Activated CD8-positive, alpha-beta T cell treated with anti-CD3 and anti-CD28 coated beads, Interleukin-2, amount 10 ng/mL, durations not matched to agents 7 days and 5 days (primary cell): ENCODE data around the gene DUOX1. TPM values are rescaled to one million over a fixed set of nuclear protein-coding genes. Genes with fewer than 3 reads are reported as not detected.

ENCODE experiments used
- ATAC-seq: fragments of 150-1000 bp; cut with Tn5 transposase; one replicate; pipeline ENCODE4 v1.10.0; 2021; ENCODE audit warnings: moderate library complexity
- CTCF ChIA-PET: fragments of 350-600 bp; sonication (Branson Sonifier 250); formaldehyde crosslinking; loops from one replicate; lab custom pipeline; 2021; ENCODE audit warnings: antibody characterized with exemption; lab: Charles Lee
- POLR2A ChIA-PET: fragments of 350-600 bp; sonication (Branson Sonifier 250); formaldehyde crosslinking; loops from one replicate; lab custom pipeline; 2021; ENCODE audit warnings: antibody characterized with exemption; lab: Charles Lee
- DNase-seq: peaks from one replicate; pipeline ENCODE4 v3.0.0-alpha.2; 2020
- H3K27ac Mint-ChIP-seq: one replicate; pipeline ENCODE4 v1.8.0; 2021; ENCODE audit warnings: mild to moderate bottlenecking, mixed read lengths
- H3K27me3 Mint-ChIP-seq: one replicate; pipeline ENCODE4 v1.8.0; 2021; ENCODE audit warnings: low read depth, mixed read lengths
- H3K36me3 Mint-ChIP-seq: one replicate; pipeline ENCODE4 v1.8.0; 2021; ENCODE audit warnings: low read depth, mixed read lengths
- H3K4me1 Mint-ChIP-seq: one replicate; pipeline ENCODE4 v1.8.0; 2021; ENCODE audit warnings: low read depth, mixed read lengths
- H3K4me3 Mint-ChIP-seq: one replicate; pipeline ENCODE4 v1.8.0; 2021; ENCODE audit warnings: mild to moderate bottlenecking, mixed read lengths
- H3K9me3 Mint-ChIP-seq: one replicate; pipeline ENCODE4 v1.8.0; 2022; ENCODE audit warnings: mixed read lengths; ENCODE audit not compliant: insufficient read depth
- total RNA-seq, 2 experiments: library from RNA; stranded (reverse); gene quantifications; one replicate each; pipeline ENCODE4 v1.2.3, GENCODE V29; 2021

The DUOX1 gene
- total RNA-seq, 2 experiments from 2014 or later = not detected

- ChIA-PET CTCF (interaction anchor here (1.1 to 2.2 kb wide), 3 partner anchors 21 to 59 kb away, joined by 3 to 12 read pairs (median 6); no protein-coding TSS in a partner anchor), POLR2A (no interaction called here)
- Mint-ChIP-seq H3K9me3 (no peaks in the 10 kb centered on the region), H3K27ac (no peak overlapping the region), H3K36me3 (no peaks in the 10 kb centered on the region), H3K27me3 (peaks cover 18% of the 10 kb centered on the region), H3K4me3 (no peak overlapping the region), H3K4me1 (peaks cover 7% of the 10 kb centered on the region)
- no peak for DNase-seq
- no peak for ATAC-seq
These were observed 9.3 kb downstream of the DUOX1 start for GRCh38 chr15:45138814-45139765.

DNA sequence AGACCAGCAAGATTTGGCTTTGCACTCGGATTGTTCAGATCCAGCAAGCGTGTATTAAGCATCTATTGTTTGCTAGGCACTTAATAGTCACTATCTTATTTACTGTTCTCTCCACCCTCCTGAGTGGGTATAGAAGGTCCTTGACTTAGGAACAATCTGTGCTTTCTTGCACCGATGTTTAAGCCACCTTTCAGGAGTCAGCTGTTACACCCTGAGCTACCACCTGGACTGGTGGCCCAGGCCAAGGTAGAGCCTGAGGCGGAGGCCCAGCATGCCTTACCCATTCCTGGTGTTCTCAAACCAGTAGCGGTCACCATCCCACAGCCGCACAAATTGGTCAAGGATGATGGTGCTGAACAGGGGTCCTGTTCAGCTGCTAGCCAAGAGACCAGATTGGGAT lies 10.0 kb downstream of the DUOX1 start:
- ChIA-PET CTCF (interaction anchor here (1.1 to 2.3 kb wide), 3 partner anchors 13 to 58 kb away, joined by 3 to 6 read pairs (median 6); no protein-coding TSS in a partner anchor), POLR2A (no interaction called here)
- H3K4me3 Mint-ChIP-seq = no peak overlapping the region
- no peaks in the 10 kb centered on the region for H3K36me3 Mint-ChIP-seq
- DNase-seq (no peak), ATAC-seq (no peak)
- H3K27me3 Mint-ChIP-seq = peaks cover 11% of the 10 kb centered on the region
- no peaks in the 10 kb centered on the region for H3K9me3 Mint-ChIP-seq
- no peak overlapping the region for H3K27ac Mint-ChIP-seq
- H3K4me1 Mint-ChIP-seq = peaks cover 4% of the 10 kb centered on the region

DNA sequence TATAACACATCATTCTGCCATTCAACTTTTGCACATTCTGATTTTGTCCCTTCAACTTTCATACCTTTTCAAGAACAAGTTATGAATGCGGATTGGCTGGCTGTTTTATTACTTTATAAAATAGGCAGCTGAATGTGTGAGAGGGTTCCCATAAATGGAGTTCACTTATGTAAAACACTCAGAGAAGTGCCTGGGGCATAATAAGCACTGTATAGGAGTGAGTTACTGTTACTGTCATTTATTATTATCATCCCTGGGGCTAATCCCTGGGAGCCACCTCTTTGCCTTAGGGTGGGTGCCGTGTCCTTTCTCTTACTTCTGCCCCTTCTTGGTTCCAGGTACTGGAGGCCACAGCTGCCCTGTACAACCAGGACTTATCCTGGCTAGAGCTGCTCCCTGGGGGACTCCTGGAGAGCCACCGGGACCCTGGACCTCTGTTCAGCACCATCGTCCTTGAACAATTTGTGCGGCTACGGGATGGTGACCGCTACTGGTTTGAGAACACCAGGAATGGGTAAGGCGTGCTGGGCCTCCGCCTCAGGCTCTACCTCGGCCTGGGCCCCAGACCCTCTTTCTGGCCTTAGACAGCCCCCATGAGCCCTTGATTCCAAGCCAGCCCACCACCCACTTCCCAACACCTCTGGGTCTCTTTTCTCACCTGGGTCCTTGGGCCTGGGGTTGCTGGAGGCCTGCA lies 10.9 kb downstream of the DUOX1 start:
- Mint-ChIP-seq H3K27me3 (peaks cover 8% of the 10 kb centered on the region), H3K27ac (no peak overlapping the region), H3K4me1 (peaks cover 2% of the 10 kb centered on the region), H3K9me3 (no peaks in the 10 kb centered on the region), H3K36me3 (no peaks in the 10 kb centered on the region), H3K4me3 (no peak overlapping the region)
- ATAC-seq (no peak), DNase-seq (no peak)
- ChIA-PET CTCF (interaction anchor here (1.5 to 2.3 kb wide), 2 partner anchors 14 to 23 kb away, joined by 6 read pairs; no protein-coding TSS in a partner anchor), POLR2A (no interaction called here)

DNA sequence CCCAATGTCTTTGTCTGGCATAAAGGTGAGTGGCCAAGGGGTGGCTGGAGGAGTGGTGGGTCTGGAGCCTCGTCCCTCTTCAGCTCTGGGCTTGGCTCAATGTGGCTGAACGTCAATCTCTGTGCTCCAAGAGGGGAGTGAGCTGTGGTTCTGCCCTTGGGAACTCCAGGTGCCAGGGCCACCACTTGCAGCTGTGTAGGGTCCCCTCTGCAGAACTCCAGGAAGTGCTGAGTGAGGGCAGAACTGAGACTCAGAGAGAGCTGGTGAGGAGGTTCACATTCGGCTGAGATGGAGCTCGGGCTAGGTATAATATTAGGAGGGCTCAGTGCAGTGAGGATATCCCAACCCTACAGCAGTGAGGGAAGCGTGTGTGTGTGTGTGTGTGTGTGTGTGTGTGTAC lies 11.6 kb downstream of the DUOX1 start:
- H3K27ac Mint-ChIP-seq = no peak overlapping the region
- no peaks in the 10 kb centered on the region for H3K4me1 Mint-ChIP-seq
- no peaks in the 10 kb centered on the region for H3K36me3 Mint-ChIP-seq

GRCh38 chr15:45143056-45143455 lies 13.3 kb downstream of the DUOX1 start:
- Mint-ChIP-seq H3K27ac (no peak overlapping the region), H3K36me3 (no peaks in the 10 kb centered on the region), H3K27me3 (no peaks in the 10 kb centered on the region), H3K4me1 (no peaks in the 10 kb centered on the region), H3K9me3 (no peaks in the 10 kb centered on the region), H3K4me3 (no peak overlapping the region)
- ChIA-PET POLR2A (no interaction called here), CTCF (interaction anchor here (1.1 kb wide), 1 partner anchor 63 kb away, joined by 3 read pairs; no protein-coding TSS in a partner anchor)
- ATAC-seq (no peak), DNase-seq (no peak)

More for the DNA sequence above, 11.6 kb downstream of the DUOX1 start:
- ChIA-PET POLR2A (no interaction called here), CTCF (interaction anchor here (2.3 kb wide), 1 partner anchor 15 kb away, joined by 6 read pairs; no protein-coding TSS in a partner anchor)
- DNase-seq (no peak), ATAC-seq (no peak)
- Mint-ChIP-seq H3K4me3 (no peak overlapping the region), H3K27me3 (peaks cover 4% of the 10 kb centered on the region), H3K9me3 (no peaks in the 10 kb centered on the region)

GRCh38 chr15:45143946-45144345 lies 14.2 kb downstream of the DUOX1 start:
- Mint-ChIP-seq H3K27ac (no peak overlapping the region), H3K4me3 (no peak overlapping the region), H3K27me3 (no peaks in the 10 kb centered on the region), H3K9me3 (no peaks in the 10 kb centered on the region), H3K4me1 (no peaks in the 10 kb centered on the region), H3K36me3 (no peaks in the 10 kb centered on the region)
- DNase-seq = no peak
- ChIA-PET CTCF (no interaction called here), POLR2A (no interaction called here)
- no peak for ATAC-seq

GRCh38 chr15:45144775-45145174 lies 15.0 kb downstream of the DUOX1 start:
- H3K27ac Mint-ChIP-seq = no peak overlapping the region
- no peaks in the 10 kb centered on the region for H3K27me3 Mint-ChIP-seq
- DNase-seq (no peak), ATAC-seq (no peak)
- ChIA-PET CTCF (no interaction called here), POLR2A (no interaction called here)
- no peaks in the 10 kb centered on the region for H3K4me1 Mint-ChIP-seq
- no peak overlapping the region for H3K4me3 Mint-ChIP-seq
- no peaks in the 10 kb centered on the region for H3K9me3 Mint-ChIP-seq
- no peaks in the 10 kb centered on the region for H3K36me3 Mint-ChIP-seq

- ChIA-PET POLR2A (no interaction called here), CTCF (interaction anchor here (1.1 to 1.3 kb wide), 2 partner anchors 16 to 56 kb away, joined by 3 read pairs; no protein-coding TSS in a partner anchor)
- H3K27ac Mint-ChIP-seq = no peak overlapping the region
- no peak for DNase-seq
- no peak for ATAC-seq
- H3K36me3 Mint-ChIP-seq = no peaks in the 10 kb centered on the region
- H3K9me3 Mint-ChIP-seq = no peaks in the 10 kb centered on the region
- H3K27me3 Mint-ChIP-seq = no peaks in the 10 kb centered on the region
- no peaks in the 10 kb centered on the region for H3K4me1 Mint-ChIP-seq
- no peak overlapping the region for H3K4me3 Mint-ChIP-seq
These were observed 16.6 kb downstream of the DUOX1 start for GRCh38 chr15:45146405-45146804.

GRCh38 chr15:45147606-45148005 lies 17.8 kb downstream of the DUOX1 start:
- Mint-ChIP-seq H3K4me1 (no peaks in the 10 kb centered on the region), H3K27me3 (no peaks in the 10 kb centered on the region), H3K36me3 (peaks cover 5% of the 10 kb centered on the region), H3K4me3 (no peak overlapping the region), H3K9me3 (no peaks in the 10 kb centered on the region), H3K27ac (no peak overlapping the region)
- ChIA-PET POLR2A (no interaction called here), CTCF (no interaction called here)
- ATAC-seq = no peak
- DNase-seq = no peak

- no peak for ATAC-seq
- Mint-ChIP-seq H3K4me1 (no peaks in the 10 kb centered on the region), H3K36me3 (peaks cover 5% of the 10 kb centered on the region), H3K27ac (no peak overlapping the region), H3K4me3 (no peak overlapping the region), H3K27me3 (no peaks in the 10 kb centered on the region), H3K9me3 (no peaks in the 10 kb centered on the region)
- no peak for DNase-seq
- ChIA-PET POLR2A (no interaction called here), CTCF (interaction anchor here (2.2 kb wide), 1 partner anchor 15 kb away, joined by 7 read pairs; no protein-coding TSS in a partner anchor)
These were observed 18.6 kb downstream of the DUOX1 start for GRCh38 chr15:45148076-45149059.

GRCh38 chr15:45149060-45149459 lies 19.3 kb downstream of the DUOX1 start:
- H3K4me1 Mint-ChIP-seq = no peaks in the 10 kb centered on the region
- ChIA-PET CTCF (interaction anchor here (2.2 kb wide), 1 partner anchor 14 kb away, joined by 7 read pairs; no protein-coding TSS in a partner anchor), POLR2A (no interaction called here)
- no peaks in the 10 kb centered on the region for H3K9me3 Mint-ChIP-seq
- no peak overlapping the region for H3K4me3 Mint-ChIP-seq
- no peak for DNase-seq
- H3K27me3 Mint-ChIP-seq = no peaks in the 10 kb centered on the region
- no peak overlapping the region for H3K27ac Mint-ChIP-seq
- ATAC-seq = no peak
- H3K36me3 Mint-ChIP-seq = peaks cover 5% of the 10 kb centered on the region
